HG03064 (cell line): ENCODE data around the gene AKAP8.
"Not testable (repeated sequence)": the region's sequence is repeated elsewhere in the genome, so short reads cannot be mapped to it uniquely, and the experiment has no call there.

Experiments used
- ATAC-seq: cut with Tn5 transposase; IDR thresholded peaks from one replicate; pipeline ENCODE4 v1.9.1; 2021; ENCODE audit warnings: low read depth; ENCODE audit not compliant: unreplicated experiment

Gene AKAP8

GRCh38 chr19:15379083-15379998, at the start of gene AKAP8:
Gene AKAP8 (minus strand): TSS chr19:15379787. CDS start chr19:15379731, 56 bp downstream.
- peak; percentile 70 for ATAC-seq

- ATAC-seq: no peak
Observed at GRCh38 chr19:15427991-15428471, 48.4 kb upstream of the AKAP8 start.

- no peak for ATAC-seq
Observed at GRCh38 chr19:15427350-15427700, 47.7 kb upstream of the AKAP8 start.

GRCh38 chr19:15426485-15427349, 47.1 kb upstream of the AKAP8 start:
- no peak for ATAC-seq

- no peak for ATAC-seq
Observed at GRCh38 chr19:15425321-15425950, 45.8 kb upstream of the AKAP8 start.

- ATAC-seq: no peak
Observed at GRCh38 chr19:15424692-15425272, 45.2 kb upstream of the AKAP8 start.

GRCh38 chr19:15424121-15424520, 44.5 kb upstream of the AKAP8 start:
- ATAC-seq: no peak

GRCh38 chr19:15423130-15423529, 43.5 kb upstream of the AKAP8 start:
- no peak for ATAC-seq

GRCh38 chr19:15422296-15423075, 42.9 kb upstream of the AKAP8 start:
- no peak for ATAC-seq

GRCh38 chr19:15421721-15422260, 42.2 kb upstream of the AKAP8 start:
- ATAC-seq: no peak

- no peak for ATAC-seq
Observed at GRCh38 chr19:15421136-15421695, 41.6 kb upstream of the AKAP8 start.

- no peak for ATAC-seq
Observed at GRCh38 chr19:15419413-15420025, 39.9 kb upstream of the AKAP8 start.

- peak; percentile 90 for ATAC-seq
Observed at GRCh38 chr19:15418579-15419412, 39.2 kb upstream of the AKAP8 start, which contains the start of gene AKAP8L. Gene AKAP8L (minus strand): TSS chr19:15418988. CDS start chr19:15418923, 65 bp downstream.

- ATAC-seq: no peak
Observed at GRCh38 chr19:15418231-15418578, 38.6 kb upstream of the AKAP8 start.

- ATAC-seq: no peak
Observed at GRCh38 chr19:15417699-15418098, 38.1 kb upstream of the AKAP8 start.

- no peak for ATAC-seq
Observed at GRCh38 chr19:15412832-15413231, 33.2 kb upstream of the AKAP8 start.

- not testable (repeated sequence) for ATAC-seq
Observed at GRCh38 chr19:15411351-15411750, 31.8 kb upstream of the AKAP8 start.

- no peak for ATAC-seq
Observed at GRCh38 chr19:15404780-15405211, 25.2 kb upstream of the AKAP8 start.
